HG02588 (cell line): ENCODE data around the gene DCDC1.

Experiments
- ATAC-seq: cut with Tn5 transposase; IDR thresholded peaks from one replicate; pipeline ENCODE4 v1.9.1; 2021; ENCODE audit warnings: mild to moderate bottlenecking, moderate library complexity; ENCODE audit not compliant: unreplicated experiment

Gene DCDC1

DNA sequence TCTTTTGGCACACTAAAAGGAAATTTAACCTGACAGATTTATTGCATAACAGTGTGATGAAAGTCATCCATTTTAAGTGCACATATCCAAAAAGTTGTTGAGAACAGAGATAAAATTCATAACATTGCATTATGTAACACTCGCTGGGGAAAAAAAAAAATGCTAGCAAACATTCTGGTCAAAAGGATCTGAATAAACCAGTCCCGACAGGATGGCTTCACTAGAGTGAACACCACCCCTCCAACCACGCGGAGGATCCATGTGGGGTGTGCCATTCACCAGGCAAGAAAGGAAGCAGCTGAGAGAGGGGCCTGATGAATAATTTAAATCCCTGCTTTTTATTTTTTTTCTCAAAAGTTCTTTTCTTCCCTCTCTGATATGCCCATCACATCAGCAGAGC is 258.7 kb downstream of the DCDC1 start:
- ATAC-seq: no peak

DNA sequence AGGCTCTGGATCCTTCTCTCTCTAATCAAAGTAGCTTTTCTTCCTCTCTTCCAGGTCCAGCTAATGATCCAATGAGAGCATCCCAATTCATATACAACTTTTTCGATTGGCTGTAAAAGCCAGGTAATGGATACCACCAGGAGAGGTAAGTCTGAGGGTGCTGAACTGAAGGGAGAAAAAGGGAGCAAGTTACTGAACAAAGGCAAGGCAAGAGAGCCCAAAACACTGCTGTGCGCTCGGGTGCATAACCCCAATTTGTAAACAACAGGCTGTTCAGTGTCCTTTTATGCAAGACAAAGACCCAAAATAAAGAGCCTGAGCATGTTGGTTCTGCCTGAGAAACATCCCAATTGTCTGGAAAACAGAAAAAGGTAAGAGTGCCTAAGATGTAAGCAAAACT is 260.1 kb downstream of the DCDC1 start:
- no peak for ATAC-seq

DNA sequence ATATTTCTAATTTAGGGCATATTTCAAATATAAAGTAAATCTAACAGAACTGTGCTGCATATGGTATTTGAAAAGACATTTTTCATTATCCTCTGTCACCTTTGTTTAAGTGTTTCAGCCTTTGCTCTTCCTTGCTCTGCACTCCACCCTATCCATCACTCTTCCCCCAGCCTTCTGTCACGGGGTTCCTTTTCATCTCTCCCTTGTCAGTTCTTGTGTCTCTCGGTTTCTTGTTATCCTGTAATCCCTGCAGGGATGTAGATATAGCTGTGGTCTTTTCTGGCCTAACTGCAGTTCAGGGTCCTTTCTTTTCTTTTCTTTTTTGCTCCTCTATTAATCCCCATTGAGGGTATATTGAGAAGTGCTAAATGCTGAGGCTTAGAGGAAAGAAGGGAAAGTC is 261.9 kb downstream of the DCDC1 start:
- no peak for ATAC-seq

DNA sequence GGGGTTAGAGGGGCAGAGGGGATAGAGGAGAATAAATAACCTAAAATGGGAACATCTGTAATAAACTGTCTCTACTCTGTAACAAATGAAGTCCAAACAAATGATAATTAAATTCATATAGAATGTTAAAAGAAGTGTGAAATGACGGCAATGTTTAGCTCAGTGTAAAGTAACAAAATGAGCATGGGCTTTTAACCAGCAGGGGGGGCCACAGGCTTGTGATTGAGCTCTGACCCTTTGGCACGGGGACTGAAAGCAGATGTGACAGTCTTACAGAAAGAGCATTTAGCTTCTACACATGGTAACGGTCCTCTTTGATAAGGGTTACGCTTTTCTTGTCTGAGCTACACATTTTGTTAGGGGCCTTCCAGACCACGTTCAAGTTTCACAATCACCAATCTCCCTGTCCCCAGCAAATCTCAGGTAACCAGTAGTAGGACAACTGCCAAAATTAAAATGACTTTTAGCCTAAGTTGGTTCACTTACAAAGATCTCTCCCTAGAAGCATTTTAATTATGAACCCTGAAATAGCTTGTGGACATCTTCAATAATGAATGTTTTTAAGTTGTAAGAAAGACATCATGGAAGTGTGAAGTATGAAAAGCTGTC is 262.5 kb downstream of the DCDC1 start:
- no peak for ATAC-seq

DNA sequence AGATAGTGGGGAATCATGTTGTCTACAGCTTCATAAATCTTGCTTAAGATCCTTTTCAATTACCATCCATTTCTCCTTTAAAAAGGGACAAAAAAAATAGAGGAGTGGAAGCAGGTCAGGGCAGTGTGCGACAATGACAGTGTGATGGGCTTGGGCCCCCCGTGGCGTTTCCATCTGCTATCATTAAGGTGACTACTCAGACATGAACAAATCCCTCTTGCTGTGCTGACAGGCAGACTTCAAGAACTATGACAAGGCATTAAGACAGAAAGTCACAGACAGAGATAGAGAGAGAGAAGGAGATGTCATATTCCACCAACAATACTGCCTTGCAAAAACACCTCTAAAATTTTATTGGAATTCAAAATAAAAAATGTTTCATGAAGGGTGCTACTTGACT is 263.2 kb downstream of the DCDC1 start:
- ATAC-seq: no peak

DNA sequence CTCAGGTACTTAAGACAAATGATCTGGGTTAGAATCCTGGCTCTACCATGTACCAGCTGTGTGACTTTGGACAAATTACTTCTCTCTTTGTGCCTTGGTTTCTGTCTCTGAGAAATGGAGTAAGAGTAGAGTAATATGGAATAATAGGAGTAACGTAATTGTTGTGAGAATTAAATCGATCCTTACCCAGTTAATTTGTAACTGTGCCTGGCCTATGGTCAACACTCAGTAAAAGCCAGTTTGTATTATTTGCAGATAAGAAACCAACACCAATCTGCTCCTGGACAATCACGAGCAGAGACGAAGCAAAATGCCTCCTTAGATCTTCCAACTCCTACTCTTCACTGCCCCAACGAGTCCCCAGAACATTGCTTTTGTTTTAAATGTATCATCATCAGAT is 266.7 kb downstream of the DCDC1 start:
- ATAC-seq: no peak

DNA sequence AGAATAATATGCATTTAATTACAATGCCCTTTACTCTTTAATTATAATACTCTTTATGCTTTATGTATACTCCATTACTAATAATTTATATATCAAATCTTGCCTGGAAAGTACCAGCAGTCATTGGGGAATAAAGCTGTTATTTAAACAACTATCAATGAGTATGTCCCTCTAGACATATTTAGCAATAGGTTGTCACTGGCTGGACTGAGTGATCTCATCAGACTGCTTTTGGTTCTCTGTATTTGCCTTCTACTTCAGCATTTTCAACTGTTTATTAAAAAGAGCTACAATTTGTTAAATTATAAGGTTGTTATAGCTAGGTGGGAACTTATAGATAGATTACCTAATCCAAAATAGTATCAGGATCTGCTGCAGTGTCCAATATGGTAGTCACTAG is 267.2 kb downstream of the DCDC1 start:
- ATAC-seq: no peak

DNA sequence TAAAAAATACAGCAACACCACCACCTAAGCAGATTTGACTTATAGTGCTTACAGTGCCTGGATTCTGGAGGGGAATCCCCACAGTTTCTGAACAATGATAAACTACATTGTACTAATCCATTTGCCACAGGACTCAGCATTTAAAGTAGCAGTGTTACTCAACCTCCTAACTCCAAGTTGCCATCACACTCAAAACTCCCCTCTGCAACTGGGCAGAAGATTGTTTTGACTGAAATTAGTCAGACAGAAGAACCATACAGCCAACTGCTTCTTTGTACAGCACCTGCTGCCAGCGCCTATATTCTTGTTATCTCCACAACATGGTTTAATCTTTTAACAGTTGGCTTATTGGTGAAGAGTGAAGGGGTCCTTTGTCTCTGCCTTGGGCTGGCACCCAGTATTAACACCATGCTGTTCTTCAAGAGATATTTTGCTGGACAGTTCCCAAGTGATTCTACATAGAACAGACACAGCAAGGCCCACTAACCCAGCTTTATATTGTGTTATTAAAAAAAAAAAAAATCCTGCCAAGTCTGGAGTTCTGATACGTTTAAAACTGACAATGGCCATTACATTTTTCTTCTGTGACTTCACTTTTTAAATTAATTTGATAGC is 273.2 kb downstream of the DCDC1 start:
- ATAC-seq: no peak

DNA sequence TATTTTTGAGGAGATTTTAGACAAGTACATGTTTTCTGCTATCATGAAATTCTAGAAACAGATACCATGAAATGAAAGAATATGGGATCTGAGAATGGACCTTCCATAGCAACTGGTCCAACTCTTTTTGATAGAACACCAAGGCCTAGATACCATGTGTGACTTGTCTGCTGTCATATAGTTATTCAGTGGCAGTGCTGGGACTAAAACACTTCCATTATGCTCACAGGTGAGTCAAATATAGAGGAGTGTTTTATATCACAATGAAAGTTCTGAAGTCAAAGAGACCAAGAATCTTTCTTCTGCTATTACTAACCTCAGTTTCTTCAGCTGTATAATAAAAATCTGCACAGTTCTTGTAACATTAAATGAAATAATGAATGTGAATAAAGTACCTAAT is 276.9 kb downstream of the DCDC1 start:
- no peak for ATAC-seq

DNA sequence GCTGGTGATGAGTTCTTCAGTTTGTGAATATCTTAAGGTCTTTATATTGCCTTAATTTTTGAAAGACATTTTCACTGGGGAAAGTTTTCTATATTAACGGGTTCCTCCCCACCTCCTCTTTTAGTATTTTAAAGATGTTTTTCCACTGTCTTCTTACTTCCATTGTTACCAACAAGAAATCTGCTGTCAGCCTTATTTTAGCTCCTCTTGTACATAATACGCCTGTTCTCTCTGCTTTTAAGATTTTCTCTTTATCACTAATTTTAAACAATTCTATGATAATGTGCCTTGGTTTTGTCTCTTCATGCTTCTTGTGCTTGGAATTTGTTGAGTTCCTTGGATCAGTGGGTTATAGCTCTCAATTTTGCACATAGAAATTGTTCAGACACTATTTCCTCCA is 280.4 kb downstream of the DCDC1 start:
- ATAC-seq: no peak

DNA sequence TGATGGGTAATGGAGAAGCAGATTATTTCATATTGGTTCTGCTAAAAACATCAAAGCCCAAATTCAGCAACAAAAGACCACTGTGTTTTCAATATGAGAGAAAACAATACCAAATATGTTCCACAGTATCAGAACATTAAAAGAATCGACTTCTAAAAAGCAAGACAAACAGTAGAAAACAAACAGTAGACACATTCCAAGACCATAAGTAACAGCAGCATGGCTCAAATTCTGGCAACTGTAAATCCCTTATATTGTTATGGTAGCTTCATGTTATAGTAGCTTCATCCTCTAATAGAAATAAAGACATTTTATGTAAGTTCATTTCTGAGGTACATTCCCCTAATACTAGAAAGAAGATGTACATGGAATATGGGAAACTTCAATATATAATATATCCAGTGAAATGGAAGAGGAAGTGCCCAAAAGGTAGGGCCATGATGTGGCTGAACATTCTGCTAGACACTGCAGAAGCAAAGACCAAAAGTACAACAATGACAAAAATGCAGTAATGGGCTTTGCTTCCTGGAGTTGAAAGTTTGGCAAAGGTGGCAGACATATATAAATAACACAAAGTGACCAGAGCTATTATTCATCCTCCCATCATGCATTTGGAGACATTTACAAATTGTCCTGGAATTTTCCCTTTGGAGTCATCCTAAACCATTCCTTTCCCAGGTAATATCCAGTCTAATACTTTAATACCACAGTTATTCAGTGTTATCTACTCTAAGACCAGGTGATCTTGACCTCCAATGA is 299.9 kb downstream of the DCDC1 start:
- no peak for ATAC-seq

DNA sequence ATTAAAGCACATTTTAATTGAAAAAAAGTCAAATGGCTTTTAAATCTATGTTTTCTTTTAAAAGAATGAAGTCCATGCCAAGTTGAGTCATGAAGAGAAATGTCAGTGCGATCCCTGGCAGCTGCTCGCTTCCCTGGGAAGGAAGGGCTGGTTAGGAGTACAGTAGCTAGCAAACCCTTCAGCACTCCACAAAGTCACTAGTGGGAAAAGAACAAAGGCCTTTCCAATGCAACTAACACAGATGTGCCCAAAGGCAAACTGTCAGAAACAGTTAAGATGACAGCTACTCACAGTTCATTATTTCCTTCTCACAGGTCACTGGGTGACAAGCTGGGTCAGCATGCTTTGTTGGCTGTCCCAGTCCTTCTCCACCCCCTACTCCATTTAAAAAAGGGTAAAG is 308.7 kb downstream of the DCDC1 start:
- no peak for ATAC-seq

DNA sequence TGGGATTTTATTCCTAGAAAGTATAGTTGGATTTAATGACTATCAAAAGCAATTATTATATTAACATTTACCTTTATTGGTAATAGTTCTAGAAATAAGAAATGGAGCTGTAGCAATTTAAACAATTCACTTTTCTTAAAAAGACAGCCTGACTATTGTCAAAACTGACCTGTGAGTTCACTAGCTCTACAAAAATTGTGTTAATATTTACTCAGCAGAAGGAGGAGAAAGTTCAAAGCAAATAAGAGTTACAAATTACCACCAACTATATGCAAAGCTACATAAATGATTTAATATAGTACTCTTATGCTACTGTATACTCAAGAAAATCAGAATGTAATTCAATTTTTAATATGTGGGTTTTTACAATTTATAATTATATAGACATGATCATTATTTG is 310.0 kb downstream of the DCDC1 start:
- ATAC-seq: no peak

DNA sequence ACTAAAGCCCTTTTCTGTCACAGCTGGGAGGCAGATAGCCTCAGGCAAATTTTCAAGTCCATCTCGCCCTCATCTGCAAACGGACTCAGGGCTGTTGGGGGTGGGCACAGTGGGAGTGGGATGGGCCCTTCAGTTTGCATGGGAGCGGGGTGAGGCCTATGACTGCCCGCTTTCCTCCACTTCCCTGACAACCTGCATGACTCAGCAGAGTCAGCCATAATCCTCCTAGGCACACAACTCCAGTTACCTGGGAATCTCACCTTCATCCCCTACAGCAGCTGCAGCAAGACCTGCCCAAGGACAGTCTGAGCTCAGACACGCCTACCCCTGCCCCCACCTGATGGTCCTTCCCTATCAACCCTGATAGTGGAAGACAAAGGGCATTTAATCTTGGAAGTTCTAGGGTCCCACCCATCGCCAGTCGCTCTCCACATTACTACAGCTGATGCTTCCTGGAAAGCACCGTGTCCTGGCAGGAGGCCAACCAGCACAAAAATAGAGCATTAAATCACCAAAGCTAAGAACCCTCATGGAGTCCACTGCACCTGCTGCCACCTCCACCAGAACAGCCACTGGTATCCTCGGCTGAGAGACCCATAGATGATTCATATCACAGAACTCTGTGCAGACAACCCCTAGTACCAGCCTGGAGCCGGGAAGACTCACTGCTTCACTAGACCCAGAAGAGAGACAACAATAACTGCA is 319.3 kb downstream of the DCDC1 start:
- ATAC-seq: no peak

DNA sequence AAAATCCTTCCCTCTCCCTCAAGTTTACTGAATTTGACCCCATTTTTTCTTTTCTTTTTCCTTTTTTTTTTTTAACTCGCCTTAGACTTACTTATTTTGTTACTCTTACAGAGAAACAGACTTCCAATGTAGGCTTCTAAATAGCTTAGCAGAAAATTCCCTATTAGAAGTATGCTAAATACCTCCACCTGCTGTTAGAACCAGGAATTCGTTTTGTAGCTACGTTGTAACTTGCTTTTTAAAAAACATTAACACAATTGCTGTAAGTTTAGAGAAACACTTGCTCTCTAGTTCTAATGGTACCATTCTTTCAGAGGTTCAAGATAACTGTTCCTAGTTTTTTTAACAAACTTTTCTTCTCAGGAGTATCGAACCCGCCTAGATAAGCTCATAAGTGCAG is 324.2 kb downstream of the DCDC1 start:
- ATAC-seq: no peak

DNA sequence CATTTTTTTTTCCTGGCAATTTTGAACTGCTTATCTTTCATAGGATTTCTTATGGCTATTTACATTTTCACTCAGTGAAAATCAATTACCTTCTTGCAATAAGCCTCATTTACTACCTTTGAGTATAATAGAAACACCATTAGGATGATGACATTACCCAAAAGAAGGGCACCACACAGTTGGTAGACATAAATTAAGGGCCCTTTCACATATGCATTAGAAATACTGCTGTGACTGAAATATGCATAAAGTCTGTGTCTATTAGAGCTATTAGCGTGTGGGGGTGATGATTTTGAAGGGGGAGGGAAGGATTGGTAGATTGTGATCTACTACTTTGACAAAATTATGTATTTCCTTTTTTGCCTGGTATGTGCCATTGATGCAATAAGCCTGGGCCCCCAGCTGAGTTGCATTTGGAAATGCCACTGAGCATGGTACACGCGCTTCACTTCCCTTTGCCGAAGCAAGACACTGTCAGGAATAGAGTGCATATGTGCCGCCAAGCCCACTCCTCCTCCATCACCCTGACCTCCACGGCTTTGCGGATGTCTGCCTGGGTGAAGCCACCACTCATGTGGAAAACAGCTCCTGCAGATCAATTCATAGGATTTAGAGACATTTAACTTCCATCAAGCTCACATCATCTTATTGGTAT is 339.3 kb downstream of the DCDC1 start:
- ATAC-seq: no peak

DNA sequence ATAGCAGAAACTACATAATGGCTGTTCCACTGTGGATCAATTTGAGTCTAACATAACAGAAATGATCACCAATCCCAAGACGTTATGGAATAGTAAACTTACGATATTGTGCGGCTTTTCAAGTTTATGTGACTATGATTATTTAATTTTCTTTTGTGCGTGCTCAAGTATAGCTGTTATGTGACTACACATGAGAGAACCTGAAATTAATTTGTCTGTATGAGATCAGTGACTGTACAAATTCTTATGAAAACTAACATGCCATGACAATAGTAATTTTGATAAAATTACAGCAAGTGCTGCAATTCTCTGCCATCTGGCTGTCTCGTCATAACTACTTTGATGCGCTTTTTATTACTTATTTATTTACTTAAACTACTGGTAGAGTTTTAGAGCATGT is 343.2 kb downstream of the DCDC1 start:
- no peak for ATAC-seq

DNA sequence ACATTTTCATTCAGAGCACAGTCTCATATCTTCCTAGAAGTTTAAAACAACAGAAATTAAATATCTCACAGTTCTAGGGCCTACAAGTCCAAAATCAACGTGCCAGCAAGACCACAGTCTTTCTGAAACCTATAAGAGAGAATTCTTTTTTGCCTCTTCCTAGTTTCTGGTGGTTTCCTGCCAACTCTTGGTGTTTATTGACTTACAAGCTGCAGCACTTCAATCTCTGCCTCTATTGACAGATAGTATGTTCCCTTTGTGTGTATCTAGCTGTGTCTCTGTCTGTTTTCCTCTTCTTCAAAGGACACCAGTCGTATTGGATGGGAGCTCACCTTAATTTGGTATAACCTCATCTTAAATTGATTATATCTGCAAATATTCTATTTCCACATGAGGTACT is 347.5 kb downstream of the DCDC1 start:
- no peak for ATAC-seq

DNA sequence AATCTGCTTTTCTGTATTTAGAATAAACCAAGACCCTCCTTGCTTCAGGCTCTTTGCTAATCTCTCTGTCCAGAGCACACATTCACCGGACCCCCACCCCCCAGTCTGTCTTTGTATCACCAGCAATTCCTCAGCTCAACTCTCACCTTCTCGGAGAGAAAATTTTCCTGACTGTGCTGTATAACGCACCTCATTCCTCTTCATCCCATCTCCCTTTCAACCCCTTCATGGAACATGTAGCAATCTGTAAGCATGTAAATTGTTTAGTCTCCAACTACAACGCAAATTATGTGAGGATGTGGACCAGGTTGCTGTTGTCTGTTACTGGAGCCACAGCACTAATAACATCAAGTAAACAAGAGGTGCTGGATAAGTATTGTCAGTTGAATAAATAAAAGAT is 349.8 kb downstream of the DCDC1 start:
- ATAC-seq: no peak

DNA sequence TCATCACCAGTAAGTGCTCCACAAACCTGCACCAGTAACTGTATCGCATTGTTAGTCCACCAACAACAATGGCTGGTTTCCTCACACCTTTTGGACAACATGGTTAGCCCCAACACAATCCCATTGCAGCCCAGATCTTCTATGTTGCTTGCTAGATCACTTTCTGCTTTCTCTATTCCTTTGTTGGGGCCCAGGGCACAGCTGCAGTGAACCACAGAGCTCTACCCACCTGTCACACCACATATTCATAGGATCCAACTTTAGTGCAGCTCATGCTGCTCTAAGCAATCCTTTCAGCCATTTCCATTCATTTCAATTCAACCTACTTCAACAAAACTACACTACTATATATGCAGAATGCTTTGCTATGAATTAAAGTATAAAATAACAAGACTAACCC is 364.3 kb downstream of the DCDC1 start:
- no peak for ATAC-seq

DNA sequence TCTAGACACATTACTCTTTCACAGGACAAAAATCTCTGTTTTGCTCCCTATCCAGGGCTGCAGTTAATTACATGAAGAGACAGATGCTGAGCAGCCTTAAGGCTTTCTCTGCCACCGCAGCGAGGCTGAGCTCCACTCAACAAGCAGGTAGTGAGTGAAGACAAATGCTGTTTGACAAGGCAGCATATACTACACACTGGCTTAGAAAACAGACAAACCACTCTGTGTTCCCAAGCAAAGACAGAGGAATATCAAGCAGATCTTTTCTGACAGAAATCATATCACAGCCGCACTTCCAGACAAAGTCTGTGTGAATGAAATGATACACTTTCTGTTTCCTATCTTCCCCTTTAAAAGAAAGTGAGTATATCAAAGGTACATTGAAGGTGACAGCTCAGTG is 368.1 kb downstream of the DCDC1 start:
- no peak for ATAC-seq
